Testis (tissue), 2 donors: ENCODE data around the gene EIF4B.

Source experiments
- POLR2A ChIP-seq: fragments of 450-650 bp; IDR thresholded peaks from one replicate; pipeline ENCODE4 v1.6.1; 2017; ENCODE audit warnings: antibody characterized with exemption, mild to moderate bottlenecking, moderate library complexity
- TF ChIP-seq, protein P1 (sequence below), 3 experiments: fragments of 450-650 bp in 2 of 3; fragments of 200-600 bp in 1 of 3; sonication (generic) in 1 of 3; IDR thresholded peaks; one replicate each; pipeline ENCODE4 v1.5.1; 2016 to 2019; ENCODE audit warnings: antibody characterized with exemption in 3 of 3, mild to moderate bottlenecking in 2 of 3, moderate library complexity in 1 of 3

DNA sequence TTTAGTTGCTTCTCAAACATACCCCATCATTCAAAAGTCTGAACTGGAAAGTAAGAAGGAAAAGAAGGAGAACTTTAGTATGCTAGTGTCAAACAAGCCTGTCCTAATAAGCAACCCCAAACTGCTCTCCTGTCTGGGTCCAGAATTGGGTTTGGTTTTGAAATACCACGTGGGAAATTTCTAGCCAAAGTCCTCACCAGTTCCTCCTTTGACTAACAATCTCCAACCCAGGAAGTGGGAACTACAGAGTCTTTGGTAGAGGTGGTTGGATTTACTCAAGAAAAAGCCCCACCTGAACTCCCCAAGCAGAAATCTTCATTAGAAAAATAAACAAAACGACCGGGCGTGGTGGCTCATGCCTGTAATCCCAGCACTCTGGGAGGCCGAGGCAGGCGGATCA, 17.4 kb upstream of the EIF4B start:
- TF ChIP-seq POLR2A: no peak
- TF ChIP-seq, protein P1, sequence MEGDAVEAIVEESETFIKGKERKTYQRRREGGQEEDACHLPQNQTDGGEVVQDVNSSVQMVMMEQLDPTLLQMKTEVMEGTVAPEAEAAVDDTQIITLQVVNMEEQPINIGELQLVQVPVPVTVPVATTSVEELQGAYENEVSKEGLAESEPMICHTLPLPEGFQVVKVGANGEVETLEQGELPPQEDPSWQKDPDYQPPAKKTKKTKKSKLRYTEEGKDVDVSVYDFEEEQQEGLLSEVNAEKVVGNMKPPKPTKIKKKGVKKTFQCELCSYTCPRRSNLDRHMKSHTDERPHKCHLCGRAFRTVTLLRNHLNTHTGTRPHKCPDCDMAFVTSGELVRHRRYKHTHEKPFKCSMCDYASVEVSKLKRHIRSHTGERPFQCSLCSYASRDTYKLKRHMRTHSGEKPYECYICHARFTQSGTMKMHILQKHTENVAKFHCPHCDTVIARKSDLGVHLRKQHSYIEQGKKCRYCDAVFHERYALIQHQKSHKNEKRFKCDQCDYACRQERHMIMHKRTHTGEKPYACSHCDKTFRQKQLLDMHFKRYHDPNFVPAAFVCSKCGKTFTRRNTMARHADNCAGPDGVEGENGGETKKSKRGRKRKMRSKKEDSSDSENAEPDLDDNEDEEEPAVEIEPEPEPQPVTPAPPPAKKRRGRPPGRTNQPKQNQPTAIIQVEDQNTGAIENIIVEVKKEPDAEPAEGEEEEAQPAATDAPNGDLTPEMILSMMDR (IDR thresholded peaks at IDR 0.05): no peak
